ENCODE measurements around the gene RNF168. TPM values are rescaled to one million over a fixed set of nuclear protein-coding genes. Genes with fewer than 3 reads are reported as not detected.

The RNF168 gene
- total and polyA plus RNA-seq, 2 of the 4 experiments (the other 2 are of a cell fraction): 2.5 to 15.2 TPM

DNA sequence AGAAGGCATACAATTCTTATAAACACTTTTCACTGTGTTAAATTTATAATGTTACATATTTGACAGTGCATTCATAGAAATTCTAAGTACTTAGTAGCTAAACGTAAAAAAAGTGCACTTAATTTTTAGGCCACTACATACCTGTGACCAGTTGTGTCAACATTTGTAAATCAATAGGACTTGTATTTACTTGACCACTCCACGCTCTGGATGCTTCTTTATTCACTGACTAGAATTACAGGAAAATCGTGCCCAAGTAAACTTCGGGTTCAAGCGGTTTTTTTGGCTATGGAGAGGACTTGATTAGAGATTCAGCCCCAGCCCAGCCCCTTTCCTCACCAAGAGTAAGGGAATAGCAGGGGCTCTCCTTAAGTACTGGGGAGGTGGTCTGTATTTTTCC is 43.0 kb upstream of the RNF168 start:
- Histone ChIP-seq H3K56ac (ENCODE audit: extremely low read depth, insufficient read depth, low read length) (no peak overlapping the region), H4K91ac (ENCODE audit: insufficient read depth, low read depth, low read length) (no peak overlapping the region), H3K36me3 (ENCODE audit: control insufficient read depth, insufficient read depth, low read length) (no peaks in the 10 kb centered on the region), H2BK20ac (ENCODE audit: low read depth, low read length) (no peak overlapping the region), H3K27ac (ENCODE audit: insufficient read depth, low read length) (no peak overlapping the region), H3K14ac (replicated peaks; ENCODE audit: low read depth, low read length) (no peak overlapping the region), H3K27me3 (ENCODE audit: control insufficient read depth, insufficient read depth, low read length) (no peaks in the 10 kb centered on the region; the same call in 1 of the 2 replicates), H2AK9ac (replicated peaks; ENCODE audit: low read depth, low read length, poor library complexity) (no peak overlapping the region), H3K9ac (ENCODE audit: low read depth, low read length) (no peak overlapping the region), H4K20me1 (ENCODE audit: insufficient read depth, low read length) (no peaks in the 10 kb centered on the region), H2BK120ac (ENCODE audit: low read depth, low read length) (no peak overlapping the region), H3K18ac (ENCODE audit: low read depth, low read length) (no peak overlapping the region), H2BK5ac (ENCODE audit: low read depth, low read length, poor library complexity, severe bottlenecking) (no peak overlapping the region), H2AFZ (replicated peaks; ENCODE audit: low read length, poor library complexity) (no peak overlapping the region), H4K5ac (ENCODE audit: low read depth, low read length) (no peak overlapping the region), H3K4me1 (ENCODE audit: control insufficient read depth, insufficient read depth, low read length) (no peaks in the 10 kb centered on the region), H4K8ac (ENCODE audit: low read depth in 2 of 2, low read length in 2 of 2) (no peak overlapping the region), H3K4ac (ENCODE audit: low read depth, low read length) (no peak overlapping the region), H3K23ac (ENCODE audit: low read depth, low read length) (no peak overlapping the region), H3K79me1 (ENCODE audit: low read depth in 1 of 2, low read length in 2 of 2) (no peaks in the 10 kb centered on the region), H2AK5ac (ENCODE audit: low read depth, low read length) (no peak overlapping the region), H3K9me1 (ENCODE audit: insufficient read depth, low read length) (no peaks in the 10 kb centered on the region), H3K4me3 (ENCODE audit: insufficient read depth, low read depth, low read length) (no peak overlapping the region), H2BK15ac (ENCODE audit: low read depth, low read length) (no peak overlapping the region), H3K9me3 (ENCODE audit: control insufficient read depth, insufficient read depth, low read length) (peaks cover 6% of the 10 kb centered on the region; the same call in 1 of the 2 replicates), H3K4me2 (ENCODE audit: low read depth, low read length) (no peak overlapping the region)
- ChIA-PET CTCF (no interaction called here), POLR2A (ENCODE audit: unreplicated experiment) (no interaction called here)
- no CpG with 5 or more reads among the region's 5 CpGs for WGBS, 2 experiments (ENCODE audit: extremely low coverage in 2 of 2, insufficient read length in 1 of 2)
- TF ChIP-seq MAZ (IDR thresholded peaks at IDR 0.05; ENCODE audit: borderline replicate concordance, low read depth, low read length) (no peak), SMC3 (IDR thresholded peaks at IDR 0.05; ENCODE audit: low read depth, low read length) (no peak), NFE2L2 (IDR thresholded peaks at IDR 0.05; ENCODE audit: low read depth, low read length) (no peak), POLR2A (IDR thresholded peaks at IDR 0.05; ENCODE audit: low read depth, low read length) (no peak), MXI1 (IDR thresholded peaks at IDR 0.05; ENCODE audit: borderline replicate concordance, low read depth, low read length) (no peak), RAD21 (IDR thresholded peaks at IDR 0.05; ENCODE audit: low read length) (no peak), BHLHE40 (IDR thresholded peaks at IDR 0.05; ENCODE audit: low read depth, low read length) (no peak)
- TF ChIP-seq, protein P1, sequence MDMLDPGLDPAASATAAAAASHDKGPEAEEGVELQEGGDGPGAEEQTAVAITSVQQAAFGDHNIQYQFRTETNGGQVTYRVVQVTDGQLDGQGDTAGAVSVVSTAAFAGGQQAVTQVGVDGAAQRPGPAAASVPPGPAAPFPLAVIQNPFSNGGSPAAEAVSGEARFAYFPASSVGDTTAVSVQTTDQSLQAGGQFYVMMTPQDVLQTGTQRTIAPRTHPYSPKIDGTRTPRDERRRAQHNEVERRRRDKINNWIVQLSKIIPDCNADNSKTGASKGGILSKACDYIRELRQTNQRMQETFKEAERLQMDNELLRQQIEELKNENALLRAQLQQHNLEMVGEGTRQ (IDR thresholded peaks at IDR 0.05; ENCODE audit: low read depth, low read length): no peak
- TF ChIP-seq, protein P2, sequence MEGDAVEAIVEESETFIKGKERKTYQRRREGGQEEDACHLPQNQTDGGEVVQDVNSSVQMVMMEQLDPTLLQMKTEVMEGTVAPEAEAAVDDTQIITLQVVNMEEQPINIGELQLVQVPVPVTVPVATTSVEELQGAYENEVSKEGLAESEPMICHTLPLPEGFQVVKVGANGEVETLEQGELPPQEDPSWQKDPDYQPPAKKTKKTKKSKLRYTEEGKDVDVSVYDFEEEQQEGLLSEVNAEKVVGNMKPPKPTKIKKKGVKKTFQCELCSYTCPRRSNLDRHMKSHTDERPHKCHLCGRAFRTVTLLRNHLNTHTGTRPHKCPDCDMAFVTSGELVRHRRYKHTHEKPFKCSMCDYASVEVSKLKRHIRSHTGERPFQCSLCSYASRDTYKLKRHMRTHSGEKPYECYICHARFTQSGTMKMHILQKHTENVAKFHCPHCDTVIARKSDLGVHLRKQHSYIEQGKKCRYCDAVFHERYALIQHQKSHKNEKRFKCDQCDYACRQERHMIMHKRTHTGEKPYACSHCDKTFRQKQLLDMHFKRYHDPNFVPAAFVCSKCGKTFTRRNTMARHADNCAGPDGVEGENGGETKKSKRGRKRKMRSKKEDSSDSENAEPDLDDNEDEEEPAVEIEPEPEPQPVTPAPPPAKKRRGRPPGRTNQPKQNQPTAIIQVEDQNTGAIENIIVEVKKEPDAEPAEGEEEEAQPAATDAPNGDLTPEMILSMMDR (conservative IDR thresholded peaks at IDR 0.05; ENCODE audit: low read depth, low read length): no peak
- no peak for ATAC-seq (ENCODE audit: low read depth)
- no TSS peak for BruUV-seq (replicated peaks)
- no peak for DNase-seq
- in situ Hi-C loops (cut with MboI; ENCODE audit: low sequenced_read_pairs) (no loop called here), dilution Hi-C loops (cut with HindIII; ENCODE audit: low sequenced_read_pairs, unreplicated experiment) (no loop called here), intact Hi-C loops (cut with micrococcal nuclease) (no loop called here)

All from IMR-90 (cell line).